Uterus (tissue), 2 donors: ENCODE results near the gene KCND3.

Source experiments
- POLR2A ChIP-seq, 2 donors: fragments of 450-650 bp; IDR thresholded peaks; one replicate each; pipeline ENCODE4 v1.6.1; 2016; ENCODE audit warnings: antibody characterized with exemption in 2 of 2, mild to moderate bottlenecking in 1 of 2, moderate library complexity in 1 of 2
- TF ChIP-seq, protein P1 (sequence below), 4 experiments: fragments of 200-600 bp in 2 of 4; fragments of 450-650 bp in 2 of 4; sonication (generic) in 2 of 4; IDR thresholded peaks; one replicate each; pipeline ENCODE4 v1.5.1; 2016 to 2019; ENCODE audit warnings: antibody characterized with exemption in 4 of 4, mild to moderate bottlenecking in 2 of 4, moderate library complexity in 1 of 4

DNA sequence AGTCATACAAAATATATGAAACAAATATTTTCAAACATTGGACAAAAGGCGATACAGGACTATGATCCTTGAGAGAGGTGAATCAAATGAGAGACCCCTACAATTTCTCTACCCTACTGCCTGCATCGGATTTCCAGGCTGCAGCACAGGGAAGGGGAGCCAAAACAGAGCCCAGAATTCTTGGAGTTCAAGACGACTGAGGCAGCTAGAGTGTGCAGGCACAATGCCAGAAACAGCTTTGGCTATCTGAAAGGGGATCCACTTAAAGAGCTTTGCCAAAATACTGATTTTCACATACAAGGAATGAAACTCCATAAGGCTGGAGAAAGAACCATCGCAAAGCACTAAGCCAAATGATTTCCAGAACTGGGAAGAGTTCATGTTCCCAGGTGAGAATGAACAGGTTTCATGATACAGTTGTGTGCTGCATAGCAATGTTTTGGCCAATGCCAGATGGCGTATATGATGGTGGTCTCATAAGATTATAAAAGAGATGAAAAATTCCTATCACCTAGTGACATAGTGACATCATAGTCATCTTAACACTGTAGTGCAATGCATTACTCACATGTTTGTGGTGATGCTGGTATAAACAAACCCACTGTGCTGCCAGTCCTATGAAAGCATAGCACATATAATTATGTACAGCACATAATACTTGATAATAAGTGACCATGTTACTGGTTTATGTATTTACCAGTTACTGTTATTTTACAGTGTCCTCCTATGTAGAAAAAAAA, 77.5 kb downstream of the KCND3 start:
- TF ChIP-seq, protein P1, sequence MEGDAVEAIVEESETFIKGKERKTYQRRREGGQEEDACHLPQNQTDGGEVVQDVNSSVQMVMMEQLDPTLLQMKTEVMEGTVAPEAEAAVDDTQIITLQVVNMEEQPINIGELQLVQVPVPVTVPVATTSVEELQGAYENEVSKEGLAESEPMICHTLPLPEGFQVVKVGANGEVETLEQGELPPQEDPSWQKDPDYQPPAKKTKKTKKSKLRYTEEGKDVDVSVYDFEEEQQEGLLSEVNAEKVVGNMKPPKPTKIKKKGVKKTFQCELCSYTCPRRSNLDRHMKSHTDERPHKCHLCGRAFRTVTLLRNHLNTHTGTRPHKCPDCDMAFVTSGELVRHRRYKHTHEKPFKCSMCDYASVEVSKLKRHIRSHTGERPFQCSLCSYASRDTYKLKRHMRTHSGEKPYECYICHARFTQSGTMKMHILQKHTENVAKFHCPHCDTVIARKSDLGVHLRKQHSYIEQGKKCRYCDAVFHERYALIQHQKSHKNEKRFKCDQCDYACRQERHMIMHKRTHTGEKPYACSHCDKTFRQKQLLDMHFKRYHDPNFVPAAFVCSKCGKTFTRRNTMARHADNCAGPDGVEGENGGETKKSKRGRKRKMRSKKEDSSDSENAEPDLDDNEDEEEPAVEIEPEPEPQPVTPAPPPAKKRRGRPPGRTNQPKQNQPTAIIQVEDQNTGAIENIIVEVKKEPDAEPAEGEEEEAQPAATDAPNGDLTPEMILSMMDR (IDR thresholded peaks at IDR 0.05), result no peak
- no peak for TF ChIP-seq POLR2A (IDR thresholded peaks at IDR 0.05)
